SU-DHL-6 (cell line): ENCODE data around the gene FAM72D.
"Not testable (repeated sequence)": the region's sequence is repeated elsewhere in the genome, so short reads cannot be mapped to it uniquely, and the experiment has no call there.

Experiments used
- CTCF ChIP-seq: fragments of 200-600 bp; sonication (generic); IDR thresholded peaks from one replicate; pipeline ENCODE4 v1.5.1; 2017; ENCODE audit warnings: antibody characterized with exemption, mild to moderate bottlenecking, low read length, moderate library complexity; ENCODE audit not compliant: insufficient read depth, poor library complexity, severe bottlenecking
- EZH2phosphoT487 ChIP-seq: fragments of 200-600 bp; sonication (generic), shearing (Covaris generic); conservative IDR thresholded peaks from 2 replicates; pipeline ENCODE4 v1.6.1; 2018; ENCODE audit warnings: mild to moderate bottlenecking, antibody characterized with exemption, low read length, moderate library complexity, mixed read lengths

DNA sequence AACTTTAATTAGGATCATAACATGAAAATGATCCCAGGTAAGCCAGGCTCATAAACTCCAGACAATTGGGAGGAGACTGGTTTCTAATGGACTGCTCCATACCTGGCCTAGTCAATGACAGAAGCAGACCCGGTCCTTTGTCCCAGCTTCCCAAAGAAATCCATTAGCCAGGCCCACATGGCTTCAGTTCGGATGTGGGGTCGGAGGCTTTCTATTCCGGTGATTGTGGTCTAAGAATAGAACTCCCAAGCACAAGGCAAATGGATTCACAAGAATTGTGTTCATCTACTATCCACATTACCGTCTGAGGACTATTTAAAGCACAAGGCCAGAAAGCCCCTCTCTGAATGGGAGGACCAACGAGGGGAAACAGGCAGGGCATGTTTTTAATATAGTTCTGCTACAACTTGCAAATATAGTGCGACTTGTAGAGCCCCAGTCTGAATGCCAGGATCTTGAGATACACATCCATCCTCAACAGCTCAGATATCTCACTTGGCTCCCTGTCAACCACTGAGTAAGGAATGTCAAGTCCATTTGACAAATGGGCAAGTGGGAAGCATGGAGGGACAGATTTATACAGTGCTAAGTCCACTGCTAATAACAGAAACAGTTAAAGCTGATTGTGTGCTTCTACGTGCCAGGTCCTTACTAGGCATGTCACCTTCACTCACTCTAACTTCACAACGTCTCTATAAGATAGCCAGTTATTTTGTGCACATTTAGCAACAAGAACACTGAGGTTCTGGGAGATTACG is 43.6 kb upstream of the FAM72D start:
- not testable (repeated sequence) for TF ChIP-seq CTCF, EZH2phosphoT487
